ENCODE data around the gene CYB5A. TPM values are rescaled to one million over a fixed set of nuclear protein-coding genes. Genes with fewer than 3 reads are reported as not detected.

The CYB5A gene
- total RNA-seq, 4 donors from 2014 or later, result 258 to 547 (median 341) TPM

DNA sequence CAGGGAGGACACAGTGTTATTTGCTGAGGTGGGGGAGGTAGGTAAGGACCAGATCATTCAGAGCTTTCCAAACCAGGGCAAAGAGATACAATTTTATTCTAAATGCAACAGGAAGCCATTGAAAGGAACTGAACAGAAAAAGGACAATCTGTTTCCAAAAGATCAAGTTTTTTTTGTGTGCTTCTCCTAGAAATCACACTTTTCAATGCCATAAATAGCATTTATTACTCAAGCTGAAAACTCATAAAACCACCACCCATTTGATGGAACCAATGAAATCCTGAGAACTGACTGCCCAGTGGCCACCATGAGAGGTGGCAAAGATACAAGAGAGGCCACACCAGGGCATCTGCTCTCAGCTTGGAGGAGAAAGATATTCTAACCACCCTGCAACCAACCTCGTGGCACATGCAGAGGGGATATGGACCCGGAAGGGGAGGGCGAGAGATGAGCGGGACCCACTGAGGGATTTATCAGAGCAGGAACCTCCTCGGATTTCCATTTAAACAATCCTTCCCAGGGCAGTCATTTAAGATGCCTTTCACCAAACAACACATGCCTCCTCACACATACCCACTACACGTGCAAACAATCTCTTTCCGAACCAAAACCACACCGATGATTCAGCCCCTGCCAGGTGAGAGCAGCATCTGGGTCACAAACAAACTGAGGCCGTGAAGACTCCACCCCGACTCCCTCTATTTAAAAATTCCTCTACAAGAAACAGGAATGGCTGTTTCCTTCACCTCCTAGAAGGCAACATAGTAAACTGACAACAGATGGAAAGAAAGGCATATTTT lies 8.8 kb downstream of the CYB5A start:
- no peak for DNase-seq (ENCODE audit: low spot score)
- TF ChIP-seq, protein P1, sequence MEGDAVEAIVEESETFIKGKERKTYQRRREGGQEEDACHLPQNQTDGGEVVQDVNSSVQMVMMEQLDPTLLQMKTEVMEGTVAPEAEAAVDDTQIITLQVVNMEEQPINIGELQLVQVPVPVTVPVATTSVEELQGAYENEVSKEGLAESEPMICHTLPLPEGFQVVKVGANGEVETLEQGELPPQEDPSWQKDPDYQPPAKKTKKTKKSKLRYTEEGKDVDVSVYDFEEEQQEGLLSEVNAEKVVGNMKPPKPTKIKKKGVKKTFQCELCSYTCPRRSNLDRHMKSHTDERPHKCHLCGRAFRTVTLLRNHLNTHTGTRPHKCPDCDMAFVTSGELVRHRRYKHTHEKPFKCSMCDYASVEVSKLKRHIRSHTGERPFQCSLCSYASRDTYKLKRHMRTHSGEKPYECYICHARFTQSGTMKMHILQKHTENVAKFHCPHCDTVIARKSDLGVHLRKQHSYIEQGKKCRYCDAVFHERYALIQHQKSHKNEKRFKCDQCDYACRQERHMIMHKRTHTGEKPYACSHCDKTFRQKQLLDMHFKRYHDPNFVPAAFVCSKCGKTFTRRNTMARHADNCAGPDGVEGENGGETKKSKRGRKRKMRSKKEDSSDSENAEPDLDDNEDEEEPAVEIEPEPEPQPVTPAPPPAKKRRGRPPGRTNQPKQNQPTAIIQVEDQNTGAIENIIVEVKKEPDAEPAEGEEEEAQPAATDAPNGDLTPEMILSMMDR (IDR thresholded peaks at IDR 0.05), result no peak
- ATAC-seq (ENCODE audit: low FRiP score), result no peak

DNA sequence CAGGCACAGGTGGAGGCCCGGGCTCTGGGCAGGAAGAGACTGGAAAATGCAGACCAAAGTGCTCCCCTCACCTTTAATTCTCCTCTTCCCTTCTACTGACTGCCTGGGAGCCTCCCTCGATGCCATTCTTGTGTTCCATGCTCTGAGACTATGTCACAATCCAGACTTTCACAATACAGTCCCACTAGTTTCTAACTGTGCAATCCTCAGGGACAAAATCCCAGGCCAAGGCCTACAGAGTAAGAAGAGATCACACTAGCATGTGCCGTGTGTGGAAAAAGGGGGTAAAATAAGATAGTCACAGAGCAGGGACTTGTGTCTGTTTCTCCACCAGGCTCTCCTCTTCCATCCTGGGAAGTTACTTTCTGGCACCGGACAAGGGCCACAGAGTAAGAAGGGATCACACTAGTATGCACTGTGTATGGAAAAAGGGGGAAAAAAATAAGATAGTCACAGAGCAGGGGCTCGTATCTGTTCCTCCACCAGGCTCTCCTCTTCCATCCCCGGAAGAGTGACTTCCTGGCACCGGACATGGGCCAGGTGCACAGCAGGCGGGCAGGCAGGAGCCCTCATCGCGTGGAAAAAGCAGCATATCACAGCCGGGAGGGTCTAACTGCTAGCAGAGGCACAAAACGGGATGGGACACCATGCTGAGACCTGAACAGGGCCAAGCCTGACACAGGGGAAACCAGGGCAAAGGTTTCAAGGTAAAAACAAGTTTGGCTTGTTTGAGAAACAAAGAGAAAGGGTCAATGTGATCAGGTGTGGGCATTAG lies 9.6 kb downstream of the CYB5A start:
- DNase-seq (ENCODE audit: low spot score) (no peak), ATAC-seq (ENCODE audit: low FRiP score) (peak; percentile 56)
- TF ChIP-seq, protein P1 (IDR thresholded peaks at IDR 0.05), result no peak

DNA sequence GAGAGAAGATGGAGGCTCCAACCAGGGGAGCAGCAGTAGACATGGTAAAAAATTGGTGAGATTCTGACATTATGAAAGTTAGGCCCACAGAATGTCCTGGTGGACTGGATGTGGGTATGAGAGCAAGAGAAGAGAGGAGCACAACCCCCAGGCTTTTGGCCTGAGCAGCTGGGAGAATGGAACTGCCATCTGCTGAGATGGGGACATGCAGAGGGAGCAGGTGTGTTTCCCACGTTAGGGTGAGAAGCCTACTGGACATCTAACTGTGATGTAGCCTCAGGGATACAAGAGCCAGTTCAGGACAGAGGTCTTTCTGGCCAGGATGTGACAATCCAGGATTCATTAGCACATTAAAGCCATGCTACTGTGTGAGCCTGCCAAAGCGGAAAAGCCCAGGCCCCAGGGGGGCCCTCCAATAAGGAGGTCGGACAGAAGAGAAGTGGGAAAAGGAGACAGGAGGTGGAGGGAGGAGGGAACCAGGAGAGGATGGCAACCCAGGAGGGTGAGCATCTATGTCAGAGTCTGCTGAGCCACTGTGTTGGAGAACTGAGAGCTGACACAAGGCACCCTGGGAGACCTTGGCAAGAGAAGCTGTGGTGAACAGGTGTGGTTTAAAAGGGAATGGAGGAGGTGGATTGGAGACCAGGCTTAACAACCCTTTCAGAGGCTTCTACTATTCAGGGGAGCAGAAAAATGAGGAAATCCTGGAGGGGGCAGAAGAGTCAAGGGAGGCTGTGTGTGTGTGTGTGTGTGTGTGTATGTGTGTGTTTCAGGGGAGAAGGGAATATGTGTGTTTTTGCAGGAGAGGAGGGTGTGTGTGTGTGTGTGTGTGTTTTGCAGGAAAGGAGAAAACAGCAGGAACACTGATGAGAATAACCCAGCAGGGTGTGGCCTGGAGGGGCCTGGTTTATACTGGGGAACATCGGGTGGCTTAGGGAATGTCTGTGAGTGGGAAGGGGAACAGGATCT lies 10.5 kb downstream of the CYB5A start:
- DNase-seq (ENCODE audit: low spot score) (no peak), ATAC-seq (ENCODE audit: low FRiP score) (no peak)
- TF ChIP-seq, protein P1 (IDR thresholded peaks at IDR 0.05), result no peak

- DNase-seq (ENCODE audit: low spot score), result no peak
- ATAC-seq (ENCODE audit: low FRiP score), result no peak
- TF ChIP-seq, protein P1 (IDR thresholded peaks at IDR 0.05), result no peak
Measured at GRCh38 chr18:74278983-74279382, 12.8 kb downstream of the CYB5A start.

DNA sequence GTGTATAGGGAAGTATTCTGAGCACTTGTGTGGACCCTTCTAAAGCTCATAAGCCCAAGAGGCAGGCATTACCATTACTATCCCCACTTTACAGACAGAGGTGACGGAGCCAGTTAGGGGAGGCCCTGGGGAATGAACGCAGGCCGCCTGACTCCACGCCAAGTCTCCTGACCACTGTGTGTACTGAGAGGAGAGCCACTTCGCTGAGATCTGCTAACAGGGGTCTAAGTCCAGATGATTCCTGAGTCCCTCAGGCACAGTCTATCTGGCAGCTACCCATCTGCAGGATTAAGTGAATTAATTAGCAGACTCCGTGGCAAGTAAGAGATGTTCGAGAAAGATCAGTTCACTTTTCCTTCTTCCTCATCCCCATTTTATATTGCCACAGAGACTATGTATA lies 13.7 kb downstream of the CYB5A start:
- ATAC-seq (ENCODE audit: low FRiP score), result no peak
- no peak for DNase-seq (ENCODE audit: low spot score)
- TF ChIP-seq, protein P1 (IDR thresholded peaks at IDR 0.05), result no peak

DNA sequence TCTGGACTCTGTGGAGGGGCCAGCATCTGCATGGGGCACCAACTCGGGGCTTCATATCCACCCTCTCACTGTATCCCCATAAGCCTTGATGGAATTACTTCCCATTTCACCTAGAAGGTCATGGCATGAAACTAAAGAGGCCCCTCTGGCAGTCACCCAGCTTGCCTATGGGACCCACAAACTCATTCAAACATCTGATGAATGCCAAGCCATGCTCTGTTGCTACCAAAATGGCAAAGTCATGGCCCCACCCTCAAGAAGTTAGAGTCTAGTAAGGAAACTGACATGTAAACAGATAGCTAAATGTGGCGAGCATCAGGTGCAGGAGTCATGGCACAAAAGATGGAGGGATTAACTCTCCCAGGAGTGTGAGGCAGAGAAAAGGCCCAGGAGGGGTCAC lies 14.5 kb downstream of the CYB5A start:
- DNase-seq (ENCODE audit: low spot score) (no peak), ATAC-seq (ENCODE audit: low FRiP score) (no peak)
- TF ChIP-seq, protein P1 (IDR thresholded peaks at IDR 0.05), result no peak

Data from omental fat pad (tissue), 4 donors.